Activated naive CD8-positive, alpha-beta T cell (primary cell): ENCODE results near the gene COLGALT1.

Experiments
- H3K27ac Mint-ChIP-seq: one replicate; pipeline ENCODE4 v1.8.0; 2021; ENCODE audit warnings: mixed read lengths
- H3K27me3 Mint-ChIP-seq: one replicate; pipeline ENCODE4 v1.8.0; 2021; ENCODE audit warnings: mixed read lengths
- H3K36me3 Mint-ChIP-seq: one replicate; pipeline ENCODE4 v1.8.0; 2021; ENCODE audit warnings: mixed read lengths
- H3K4me1 Mint-ChIP-seq: one replicate; pipeline ENCODE4 v1.8.0; 2021; ENCODE audit warnings: low read depth, mixed read lengths
- H3K4me3 Mint-ChIP-seq: one replicate; pipeline ENCODE4 v1.8.0; 2021; ENCODE audit warnings: mild to moderate bottlenecking, mixed read lengths
- H3K9me3 Mint-ChIP-seq: one replicate; pipeline ENCODE4 v1.8.0; 2021; ENCODE audit warnings: low read depth, mixed read lengths

The COLGALT1 gene

DNA sequence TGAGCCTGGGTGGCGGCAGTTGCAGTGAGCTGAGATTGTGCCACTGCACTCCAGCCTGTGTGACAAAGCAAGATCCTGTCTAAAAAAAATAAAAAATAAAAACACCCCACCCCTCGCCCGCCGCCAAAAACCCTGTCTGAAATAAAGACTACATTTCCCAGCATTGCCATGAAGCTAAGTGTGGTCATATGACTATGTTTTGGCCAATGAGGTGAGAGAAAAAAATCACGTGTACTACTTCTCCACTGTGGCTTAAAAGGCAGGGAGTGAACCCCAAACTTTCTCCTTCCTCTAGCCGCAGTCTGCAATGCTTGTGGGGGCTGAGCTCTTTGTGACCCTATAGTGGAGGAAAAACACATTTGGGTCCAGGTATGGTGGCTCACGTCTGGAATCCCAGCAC, 54.9 kb downstream of the COLGALT1 start:
- Mint-ChIP-seq H3K27me3 (no peaks in the 10 kb centered on the region), H3K27ac (no peak overlapping the region), H3K4me3 (no peak overlapping the region), H3K36me3 (no peaks in the 10 kb centered on the region), H3K9me3 (no peaks in the 10 kb centered on the region), H3K4me1 (peaks cover 6% of the 10 kb centered on the region)

GRCh38 chr19:17611462-17612244, 56.2 kb downstream of the COLGALT1 start:
- Mint-ChIP-seq H3K9me3 (no peaks in the 10 kb centered on the region), H3K4me1 (peaks cover 5% of the 10 kb centered on the region), H3K27ac (no peak overlapping the region), H3K27me3 (no peaks in the 10 kb centered on the region), H3K4me3 (no peak overlapping the region), H3K36me3 (no peaks in the 10 kb centered on the region)

DNA sequence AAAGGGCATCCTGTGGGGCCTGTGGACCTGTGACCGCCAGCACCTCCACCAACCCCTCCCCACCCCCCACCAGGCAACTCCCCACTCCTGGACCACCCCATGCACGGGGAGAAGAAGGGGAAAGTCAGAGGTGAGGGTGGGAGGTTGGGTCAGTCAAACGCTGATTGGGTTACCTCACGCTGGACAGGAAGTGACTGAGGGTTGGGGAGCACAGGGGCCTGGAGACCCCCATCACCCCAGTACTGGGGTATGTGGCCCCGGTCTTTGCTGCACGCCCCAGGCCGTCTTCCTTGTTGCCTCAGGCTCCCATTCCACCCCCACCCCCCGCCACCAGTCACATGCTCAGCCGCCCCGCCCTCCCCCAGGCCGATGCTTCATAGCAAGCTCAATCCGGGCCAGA, 59.0 kb downstream of the COLGALT1 start:
- peaks cover 12% of the 10 kb centered on the region for H3K27me3 Mint-ChIP-seq
- no peaks in the 10 kb centered on the region for H3K9me3 Mint-ChIP-seq
- no peaks in the 10 kb centered on the region for H3K36me3 Mint-ChIP-seq
- H3K4me1 Mint-ChIP-seq: peaks cover 4% of the 10 kb centered on the region
- no peak overlapping the region for H3K27ac Mint-ChIP-seq
- no peak overlapping the region for H3K4me3 Mint-ChIP-seq

DNA sequence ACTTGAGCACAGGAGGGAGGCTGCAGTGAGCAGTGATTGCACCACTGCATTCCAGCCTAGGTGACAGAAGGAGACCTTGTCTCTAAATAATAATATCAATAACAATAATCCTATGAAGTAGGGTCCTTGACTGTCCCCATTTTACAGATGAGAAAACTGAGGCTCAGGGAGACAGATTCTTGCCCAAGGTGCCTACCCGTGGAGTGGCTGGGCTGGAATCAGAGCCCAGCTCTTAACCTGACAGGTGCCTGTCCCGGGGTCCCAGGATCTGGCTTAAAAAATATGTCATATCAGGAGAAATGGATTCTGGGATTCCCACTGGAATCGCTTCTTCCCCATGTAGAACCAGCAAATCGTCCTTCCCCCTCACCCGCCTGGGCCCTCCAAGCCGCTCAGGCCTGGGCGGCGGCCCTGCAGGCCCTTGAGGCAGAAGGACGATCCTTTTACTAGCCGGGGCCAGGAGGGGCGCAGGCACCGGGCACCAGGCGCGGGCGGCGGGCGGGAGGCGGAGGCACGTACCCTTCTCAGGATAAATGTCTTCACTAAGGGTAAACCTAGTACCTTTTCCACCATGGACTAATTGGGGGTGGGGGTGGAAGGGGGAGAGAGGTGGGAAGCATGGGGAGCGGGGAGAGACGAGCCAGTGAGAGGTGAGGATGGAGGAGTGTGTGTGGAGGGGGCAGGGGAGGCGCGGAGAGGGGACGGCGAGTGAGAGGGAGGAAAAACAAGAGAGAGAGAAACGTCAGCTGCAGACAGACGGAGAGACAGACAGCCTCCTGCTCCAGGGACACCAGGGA, 60.6 kb downstream of the COLGALT1 start:
- Mint-ChIP-seq H3K27me3 (peaks cover 16% of the 10 kb centered on the region), H3K4me1 (peaks cover 4% of the 10 kb centered on the region), H3K9me3 (no peaks in the 10 kb centered on the region), H3K27ac (no peak overlapping the region), H3K36me3 (peaks cover 1% of the 10 kb centered on the region), H3K4me3 (peak overlapping the region; percentile 30)

GRCh38 chr19:17616686-17616960, 61.2 kb downstream of the COLGALT1 start:
- Mint-ChIP-seq H3K36me3 (peaks cover 2% of the 10 kb centered on the region), H3K27ac (no peak overlapping the region), H3K27me3 (peaks cover 16% of the 10 kb centered on the region), H3K4me1 (peaks cover 4% of the 10 kb centered on the region), H3K4me3 (peak overlapping the region; percentile 30), H3K9me3 (no peaks in the 10 kb centered on the region)

DNA sequence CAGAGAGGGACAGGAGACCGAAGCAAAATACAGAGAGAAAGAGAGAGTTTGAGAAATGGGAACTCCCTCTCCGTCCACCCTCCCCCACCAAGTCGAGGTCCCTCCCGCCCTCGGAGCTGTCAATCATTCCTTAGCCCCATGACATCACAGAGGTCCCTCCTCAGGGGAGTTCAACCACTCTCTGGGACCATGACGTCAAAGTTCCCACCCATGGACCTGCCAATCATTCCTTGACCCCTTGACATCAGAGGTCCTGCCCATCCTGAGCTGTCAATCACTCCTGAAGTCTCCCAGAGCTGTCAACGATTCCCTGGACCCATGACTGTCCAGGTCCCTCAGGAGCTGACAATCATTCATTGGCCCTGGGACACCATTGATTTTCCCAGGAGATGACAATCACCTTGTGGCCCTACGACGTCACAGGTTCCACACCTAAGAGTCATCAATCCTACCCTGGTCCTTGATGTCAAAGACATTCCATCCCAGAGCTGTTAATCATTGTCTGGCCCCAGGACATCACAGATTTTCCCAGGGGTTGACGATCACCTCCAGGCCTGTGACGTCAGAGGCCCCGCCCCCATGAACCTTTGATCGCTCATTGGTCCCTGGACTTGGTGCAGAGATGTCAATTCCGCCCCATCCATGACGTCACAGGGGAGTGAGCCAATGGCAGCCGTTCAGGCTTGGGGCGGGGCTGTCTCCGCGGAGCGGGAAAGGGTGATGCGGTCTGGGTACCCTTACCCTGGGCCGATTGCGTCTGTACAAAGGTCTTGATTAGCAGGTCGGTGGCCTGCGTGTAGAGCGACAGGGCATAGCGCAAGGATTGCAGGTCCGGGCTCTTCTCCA, 61.7 kb downstream of the COLGALT1 start:
- Mint-ChIP-seq H3K4me1 (peaks cover 4% of the 10 kb centered on the region), H3K4me3 (peak overlapping the region; percentile 15), H3K27ac (no peak overlapping the region), H3K9me3 (no peaks in the 10 kb centered on the region), H3K36me3 (peaks cover 2% of the 10 kb centered on the region), H3K27me3 (peaks cover 16% of the 10 kb centered on the region)

- peaks cover 16% of the 10 kb centered on the region for H3K27me3 Mint-ChIP-seq
- H3K36me3 Mint-ChIP-seq: peaks cover 2% of the 10 kb centered on the region
- H3K27ac Mint-ChIP-seq: no peak overlapping the region
These were observed 62.4 kb downstream of the COLGALT1 start for GRCh38 chr19:17617807-17618192.

GRCh38 chr19:17618281-17618903, 62.9 kb downstream of the COLGALT1 start:
- Mint-ChIP-seq H3K9me3 (no peaks in the 10 kb centered on the region), H3K36me3 (peaks cover 2% of the 10 kb centered on the region), H3K27ac (no peak overlapping the region), H3K4me3 (no peak overlapping the region), H3K27me3 (peaks cover 16% of the 10 kb centered on the region), H3K4me1 (peaks cover 4% of the 10 kb centered on the region)

More at GRCh38 chr19:17617807-17618192, 62.4 kb downstream of the COLGALT1 start:
- H3K4me1 Mint-ChIP-seq: peaks cover 4% of the 10 kb centered on the region
- no peaks in the 10 kb centered on the region for H3K9me3 Mint-ChIP-seq
- no peak overlapping the region for H3K4me3 Mint-ChIP-seq

DNA sequence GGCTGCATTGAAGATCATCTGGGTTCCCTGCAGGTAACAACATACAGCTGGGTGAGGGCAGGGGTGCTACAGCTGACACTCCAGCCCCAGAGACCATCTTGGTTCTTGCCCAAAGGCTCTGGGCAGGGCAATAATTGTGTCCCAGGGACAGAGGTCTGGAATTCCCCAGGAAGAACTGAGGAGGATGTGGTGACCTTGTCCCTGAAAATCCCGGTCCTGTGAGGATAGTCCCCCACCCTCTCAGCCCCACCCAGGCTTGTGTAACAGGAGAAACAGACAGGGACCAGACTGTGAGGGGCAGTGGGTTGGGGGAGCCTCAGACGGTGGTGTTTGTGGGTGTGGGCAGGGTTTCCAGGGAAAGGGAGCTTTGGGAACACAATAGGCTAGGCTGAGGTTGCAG, 63.5 kb downstream of the COLGALT1 start:
- Mint-ChIP-seq H3K9me3 (no peaks in the 10 kb centered on the region), H3K4me3 (no peak overlapping the region), H3K4me1 (peaks cover 4% of the 10 kb centered on the region), H3K27ac (no peak overlapping the region), H3K36me3 (peaks cover 2% of the 10 kb centered on the region), H3K27me3 (peaks cover 16% of the 10 kb centered on the region)

GRCh38 chr19:17620696-17621095, 65.2 kb downstream of the COLGALT1 start:
- Mint-ChIP-seq H3K27me3 (peaks cover 16% of the 10 kb centered on the region), H3K27ac (no peak overlapping the region), H3K9me3 (no peaks in the 10 kb centered on the region), H3K4me3 (no peak overlapping the region), H3K36me3 (peaks cover 2% of the 10 kb centered on the region), H3K4me1 (peaks cover 4% of the 10 kb centered on the region)

DNA sequence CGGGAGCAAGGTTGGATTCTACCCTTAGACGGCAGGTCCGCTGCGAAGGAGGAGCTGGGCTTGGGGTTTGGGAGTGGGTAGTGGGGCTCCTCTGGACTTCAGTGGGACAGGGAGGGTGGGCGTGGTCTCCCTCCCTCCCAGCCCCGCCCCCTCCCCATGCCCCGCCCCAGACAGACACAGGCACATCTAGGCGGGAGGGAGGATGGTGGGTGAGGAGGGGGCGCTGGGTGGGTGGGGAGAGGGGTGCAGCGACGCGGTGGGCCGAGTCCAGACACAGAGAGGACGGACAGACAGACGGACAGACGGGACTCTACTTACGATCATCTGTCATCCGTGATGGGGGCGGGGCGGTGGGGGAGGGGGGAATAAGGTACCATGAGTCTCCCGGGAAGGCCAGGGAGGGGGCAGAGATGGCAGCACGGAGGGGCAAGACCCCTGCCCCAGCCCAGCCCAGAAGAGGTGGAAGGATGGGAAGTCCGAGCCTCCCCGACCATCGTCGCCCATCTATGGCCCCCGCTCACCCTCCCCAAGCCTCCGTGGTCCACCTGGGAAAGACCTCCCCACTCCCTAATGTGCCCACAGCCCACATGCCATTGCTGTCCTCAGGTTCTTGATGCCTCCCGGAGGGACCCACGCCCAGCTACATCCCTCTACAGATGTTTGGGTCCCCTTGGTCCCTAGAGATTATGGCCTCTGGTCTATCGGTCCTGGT, 67.9 kb downstream of the COLGALT1 start:
- Mint-ChIP-seq H3K4me1 (no peaks in the 10 kb centered on the region), H3K27me3 (peaks cover 7% of the 10 kb centered on the region), H3K36me3 (peaks cover 2% of the 10 kb centered on the region), H3K4me3 (no peak overlapping the region), H3K9me3 (no peaks in the 10 kb centered on the region), H3K27ac (no peak overlapping the region)

- no peaks in the 10 kb centered on the region for H3K4me1 Mint-ChIP-seq
- H3K4me3 Mint-ChIP-seq: no peak overlapping the region
- peaks cover 2% of the 10 kb centered on the region for H3K36me3 Mint-ChIP-seq
- no peak overlapping the region for H3K27ac Mint-ChIP-seq
- H3K27me3 Mint-ChIP-seq: peaks cover 4% of the 10 kb centered on the region
- no peaks in the 10 kb centered on the region for H3K9me3 Mint-ChIP-seq
These were observed 69.0 kb downstream of the COLGALT1 start for GRCh38 chr19:17624314-17624991.

GRCh38 chr19:17625043-17625442, 69.6 kb downstream of the COLGALT1 start:
- no peak overlapping the region for H3K4me3 Mint-ChIP-seq
- H3K9me3 Mint-ChIP-seq: no peaks in the 10 kb centered on the region
- peaks cover 2% of the 10 kb centered on the region for H3K27me3 Mint-ChIP-seq
- peaks cover 2% of the 10 kb centered on the region for H3K36me3 Mint-ChIP-seq
- H3K4me1 Mint-ChIP-seq: no peaks in the 10 kb centered on the region
- H3K27ac Mint-ChIP-seq: no peak overlapping the region

DNA sequence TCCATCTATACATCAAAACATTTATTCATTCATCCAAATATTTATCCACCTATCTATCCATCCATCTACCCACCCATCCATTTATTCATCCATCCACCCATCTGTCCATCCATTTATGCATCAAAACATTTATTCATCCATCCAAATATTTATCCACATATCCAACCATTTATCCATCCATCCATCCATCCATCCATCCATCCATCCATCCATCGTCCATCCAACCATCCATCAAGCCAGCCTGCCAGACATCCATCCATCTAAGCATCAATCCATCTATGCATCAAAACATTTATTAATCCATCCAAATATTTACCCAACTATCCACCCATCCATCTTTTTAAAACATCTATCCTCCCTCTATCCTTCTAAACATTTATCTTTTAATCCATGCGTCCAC, 70.5 kb downstream of the COLGALT1 start:
- Mint-ChIP-seq H3K4me1 (no peaks in the 10 kb centered on the region), H3K4me3 (no peak overlapping the region), H3K36me3 (peaks cover 2% of the 10 kb centered on the region)

More for the DNA sequence above, 70.5 kb downstream of the COLGALT1 start:
- no peak overlapping the region for H3K27ac Mint-ChIP-seq
- H3K9me3 Mint-ChIP-seq: no peaks in the 10 kb centered on the region
- H3K27me3 Mint-ChIP-seq: peaks cover 1% of the 10 kb centered on the region
